Osteocyte (in vitro differentiated cells): ENCODE measurements around the gene MTX1. TPM values are rescaled to one million over a fixed set of nuclear protein-coding genes. Genes with fewer than 3 reads are reported as not detected.
"Not testable (repeated sequence)": the region's sequence is repeated elsewhere in the genome, so short reads cannot be mapped to it uniquely, and the experiment has no call there.

Experiments used
- DNase-seq: peaks from one replicate; pipeline ENCODE4 v3.0.0; 2021; ENCODE audit warnings: mixed read lengths; ENCODE audit not compliant: unreplicated experiment; ENCODE audit errors: extremely low spot score
- H3K27ac Mint-ChIP-seq: one replicate; pipeline ENCODE4 v1.8.0; 2021; ENCODE audit warnings: mild to moderate bottlenecking, mixed read lengths; ENCODE audit not compliant: unreplicated experiment
- H3K27me3 Mint-ChIP-seq: one replicate; pipeline ENCODE4 v1.8.0; 2021; ENCODE audit warnings: mixed read lengths; ENCODE audit not compliant: unreplicated experiment
- H3K36me3 Mint-ChIP-seq: one replicate; pipeline ENCODE4 v1.8.0; 2021; ENCODE audit warnings: mixed read lengths; ENCODE audit not compliant: unreplicated experiment
- H3K4me1 Mint-ChIP-seq: one replicate; pipeline ENCODE4 v1.8.0; 2021; ENCODE audit warnings: mixed read lengths; ENCODE audit not compliant: unreplicated experiment
- H3K4me3 Mint-ChIP-seq: one replicate; pipeline ENCODE4 v1.8.0; 2021; ENCODE audit warnings: mild to moderate bottlenecking, moderate library complexity, mixed read lengths; ENCODE audit not compliant: unreplicated experiment
- H3K9me3 Mint-ChIP-seq: one replicate; pipeline ENCODE4 v1.8.0; 2021; ENCODE audit warnings: mixed read lengths; ENCODE audit not compliant: unreplicated experiment
- total RNA-seq: library from RNA; stranded (reverse); gene quantifications from 2 replicates; pipeline ENCODE4 v1.2.1, GENCODE V29; 2021
- TF ChIP-seq, protein P1 (sequence below): fragments of 200-600 bp; sonication (generic); IDR thresholded peaks from 2 replicates; pipeline ENCODE4 v1.5.0; 2021; ENCODE audit warnings: antibody characterized with exemption, mild to moderate bottlenecking, moderate library complexity

Gene MTX1
- total RNA-seq, 1 donor from 2014 or later, result 33.2 TPM

DNA sequence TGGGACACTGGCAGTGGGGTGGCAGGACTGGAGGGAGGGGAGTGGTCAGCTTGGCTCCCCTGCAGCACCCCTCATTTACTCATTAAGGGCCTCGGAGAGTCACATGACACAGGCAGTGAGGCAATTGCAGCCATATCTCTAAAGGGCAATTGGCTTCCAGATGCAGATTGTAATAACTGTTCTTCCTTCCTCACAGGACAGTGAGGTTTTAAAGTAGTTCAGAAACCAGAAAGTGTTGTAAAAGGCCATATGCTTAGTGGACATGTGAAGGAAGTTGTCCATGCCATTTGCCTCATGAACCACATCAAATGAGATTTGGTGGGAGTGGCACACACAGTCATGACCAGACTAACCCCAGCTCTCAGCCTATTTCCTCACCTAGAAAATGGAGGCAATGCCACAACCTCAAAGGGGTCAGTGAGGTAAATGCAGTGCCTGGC lies 11.1 kb downstream of the MTX1 start:
- Mint-ChIP-seq H3K9me3 (no peaks in the 10 kb centered on the region), H3K36me3 (no peaks in the 10 kb centered on the region), H3K27ac (peak overlapping the region; percentile 63), H3K4me1 (peaks cover 20% of the 10 kb centered on the region), H3K27me3 (no peaks in the 10 kb centered on the region), H3K4me3 (no peak overlapping the region)
- TF ChIP-seq, protein P1, sequence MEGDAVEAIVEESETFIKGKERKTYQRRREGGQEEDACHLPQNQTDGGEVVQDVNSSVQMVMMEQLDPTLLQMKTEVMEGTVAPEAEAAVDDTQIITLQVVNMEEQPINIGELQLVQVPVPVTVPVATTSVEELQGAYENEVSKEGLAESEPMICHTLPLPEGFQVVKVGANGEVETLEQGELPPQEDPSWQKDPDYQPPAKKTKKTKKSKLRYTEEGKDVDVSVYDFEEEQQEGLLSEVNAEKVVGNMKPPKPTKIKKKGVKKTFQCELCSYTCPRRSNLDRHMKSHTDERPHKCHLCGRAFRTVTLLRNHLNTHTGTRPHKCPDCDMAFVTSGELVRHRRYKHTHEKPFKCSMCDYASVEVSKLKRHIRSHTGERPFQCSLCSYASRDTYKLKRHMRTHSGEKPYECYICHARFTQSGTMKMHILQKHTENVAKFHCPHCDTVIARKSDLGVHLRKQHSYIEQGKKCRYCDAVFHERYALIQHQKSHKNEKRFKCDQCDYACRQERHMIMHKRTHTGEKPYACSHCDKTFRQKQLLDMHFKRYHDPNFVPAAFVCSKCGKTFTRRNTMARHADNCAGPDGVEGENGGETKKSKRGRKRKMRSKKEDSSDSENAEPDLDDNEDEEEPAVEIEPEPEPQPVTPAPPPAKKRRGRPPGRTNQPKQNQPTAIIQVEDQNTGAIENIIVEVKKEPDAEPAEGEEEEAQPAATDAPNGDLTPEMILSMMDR, result no peak
- no peak for DNase-seq

DNA sequence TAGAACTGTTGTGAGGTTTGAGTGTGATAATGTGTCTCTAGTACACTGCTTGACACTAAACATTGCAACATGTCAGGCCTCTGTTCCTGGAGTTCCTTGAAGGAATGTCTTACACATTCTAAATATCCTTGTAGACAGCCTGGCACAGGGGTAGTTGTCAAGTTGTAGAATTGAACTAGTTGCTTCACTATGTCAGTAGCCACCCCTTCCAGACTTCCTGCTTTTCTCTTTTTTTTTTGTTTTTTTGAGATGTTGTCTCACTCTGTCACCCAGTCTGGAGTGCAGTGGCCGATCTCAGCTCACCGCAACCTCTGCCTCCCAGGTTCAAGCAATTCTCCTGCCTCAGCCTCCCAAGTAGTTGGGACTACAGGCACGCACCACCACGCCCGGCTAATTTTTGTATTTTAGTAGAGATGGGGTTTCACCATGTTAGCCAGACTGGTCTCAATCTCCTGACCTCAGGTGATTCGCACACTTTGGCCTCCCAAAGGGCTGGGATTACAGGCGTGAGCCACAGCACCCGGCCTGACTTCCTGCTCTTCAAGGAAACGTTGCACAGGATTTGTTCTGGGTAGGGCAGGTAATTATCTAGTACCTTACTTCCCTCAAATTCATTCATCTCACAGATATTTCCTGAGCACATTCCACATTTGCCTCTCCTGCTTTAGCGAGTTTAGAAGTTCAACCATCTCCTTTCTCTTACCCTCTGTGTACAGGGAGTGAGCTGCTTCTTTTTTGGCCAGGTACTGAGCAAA lies 11.9 kb downstream of the MTX1 start:
- not testable (repeated sequence) for H3K4me3 Mint-ChIP-seq

DNA sequence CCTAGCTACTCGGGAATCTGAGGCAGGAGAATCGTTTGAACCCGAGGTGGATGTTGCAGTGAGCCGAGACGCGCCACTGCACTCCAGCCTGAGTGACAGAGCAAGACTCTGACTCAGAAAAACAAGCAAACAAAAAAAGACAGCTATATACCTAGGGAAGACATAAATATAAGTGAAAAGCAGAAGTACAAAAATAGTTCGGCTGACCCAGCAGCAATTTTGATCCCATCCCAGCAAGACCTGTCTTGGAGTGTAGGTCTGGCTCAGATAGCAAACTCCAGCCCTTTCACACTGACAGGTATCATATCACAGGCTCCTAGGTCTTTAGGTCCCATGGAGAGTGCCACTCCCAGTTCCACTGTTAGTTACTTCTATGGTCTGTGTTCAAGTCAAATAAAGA lies 14.6 kb downstream of the MTX1 start:
- Mint-ChIP-seq H3K4me1 (peaks cover 47% of the 10 kb centered on the region), H3K36me3 (no peaks in the 10 kb centered on the region), H3K4me3 (no peak overlapping the region), H3K27ac (peak overlapping the region; percentile 57), H3K9me3 (no peaks in the 10 kb centered on the region), H3K27me3 (no peaks in the 10 kb centered on the region)
- no peak for DNase-seq
- TF ChIP-seq, protein P1, result no peak

More for the DNA sequence above, 11.9 kb downstream of the MTX1 start:
- not testable (repeated sequence) for H3K36me3 Mint-ChIP-seq, H3K27me3 Mint-ChIP-seq, H3K27ac Mint-ChIP-seq, H3K9me3 Mint-ChIP-seq, DNase-seq
- H3K4me1 Mint-ChIP-seq, result peaks cover 26% of the 10 kb centered on the region

DNA sequence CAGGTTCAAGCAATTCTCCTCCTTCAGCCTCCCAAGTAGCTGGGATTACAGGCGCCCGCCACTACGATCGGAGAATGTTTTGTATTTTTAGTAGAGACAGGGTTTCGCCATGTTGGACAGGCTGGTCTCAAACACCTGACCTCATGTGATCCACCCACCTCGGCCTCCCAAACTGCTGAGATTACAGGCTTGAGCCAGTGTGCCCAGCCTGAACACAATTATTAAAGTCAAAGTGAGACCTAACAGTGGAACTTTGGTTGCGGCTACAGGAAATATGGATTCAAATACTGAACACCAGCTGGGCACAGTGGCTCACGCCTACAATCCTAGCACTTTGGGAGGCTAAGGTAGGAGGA lies 16.9 kb downstream of the MTX1 start:
- not testable (repeated sequence) for DNase-seq, H3K9me3 Mint-ChIP-seq, H3K27me3 Mint-ChIP-seq, H3K36me3 Mint-ChIP-seq, H3K4me3 Mint-ChIP-seq
- peak overlapping the region; percentile 93 for H3K27ac Mint-ChIP-seq
- peaks cover 33% of the 10 kb centered on the region for H3K4me1 Mint-ChIP-seq

DNA sequence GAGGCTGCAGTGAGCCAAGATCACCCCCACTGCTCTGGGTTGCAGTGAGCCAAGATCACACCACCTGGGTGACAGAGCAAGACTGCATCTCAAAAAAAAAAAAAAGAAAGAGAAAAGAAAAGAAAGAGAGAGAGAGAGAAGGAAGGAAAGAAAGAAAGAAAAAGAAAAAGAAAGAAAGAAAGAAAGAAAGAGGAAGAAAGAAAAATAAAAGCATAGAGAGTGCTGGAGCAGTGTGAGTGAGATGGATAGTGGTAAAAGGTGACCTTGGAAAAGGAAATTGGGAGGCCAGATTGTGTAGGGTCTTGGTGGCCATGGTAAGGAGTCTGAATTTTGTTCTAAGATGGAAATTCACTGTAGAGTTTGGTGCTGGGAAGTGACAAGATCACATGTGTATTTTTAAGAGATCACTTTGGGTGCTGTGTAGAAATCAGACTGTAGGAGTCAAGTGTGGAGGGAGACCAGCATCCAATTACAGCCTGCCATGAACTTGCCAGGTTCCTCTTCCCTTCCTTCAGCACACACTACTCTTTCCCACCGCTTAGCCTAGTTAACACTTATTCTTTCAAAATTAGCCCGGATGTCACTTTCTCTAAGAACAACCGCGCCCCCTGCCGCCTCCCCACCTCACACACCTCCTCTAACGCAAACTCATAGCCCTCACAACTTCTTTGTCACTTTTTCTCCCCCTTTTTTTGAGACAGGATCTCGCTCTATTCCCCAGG lies 17.9 kb downstream of the MTX1 start:
- peaks cover 35% of the 10 kb centered on the region for H3K4me1 Mint-ChIP-seq
- H3K36me3 Mint-ChIP-seq, result no peaks in the 10 kb centered on the region
- TF ChIP-seq, protein P1, result peak; percentile 73
- no peaks in the 10 kb centered on the region for H3K27me3 Mint-ChIP-seq
- H3K9me3 Mint-ChIP-seq, result no peaks in the 10 kb centered on the region
- H3K4me3 Mint-ChIP-seq, result peak overlapping the region; percentile 82
- DNase-seq, result no peak
- H3K27ac Mint-ChIP-seq, result peak overlapping the region; percentile 93

DNA sequence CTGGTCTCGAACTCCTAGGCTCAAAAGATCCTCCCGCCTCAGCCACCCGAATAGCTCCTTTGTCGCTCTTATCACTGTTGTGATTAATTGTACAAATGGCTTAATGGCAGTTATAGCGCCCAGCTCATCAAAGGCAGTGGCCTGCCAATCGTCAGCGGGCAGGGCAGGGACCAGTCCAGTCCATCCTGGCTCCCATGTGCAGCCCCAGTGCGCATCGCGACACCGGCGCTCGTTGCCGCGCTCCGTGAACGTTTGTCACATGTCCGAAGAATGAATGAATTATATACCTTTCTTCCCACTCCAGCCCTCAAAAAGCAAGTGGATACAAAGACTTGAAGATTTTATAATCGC lies 18.4 kb downstream of the MTX1 start:
- peaks cover 39% of the 10 kb centered on the region for H3K4me1 Mint-ChIP-seq
- peak overlapping the region; percentile 93 for H3K27ac Mint-ChIP-seq
- H3K36me3 Mint-ChIP-seq, result no peaks in the 10 kb centered on the region
- DNase-seq, result no peak
- TF ChIP-seq, protein P1, result peak; percentile 6
- H3K4me3 Mint-ChIP-seq, result peak overlapping the region; percentile 82
- H3K27me3 Mint-ChIP-seq, result no peaks in the 10 kb centered on the region
- H3K9me3 Mint-ChIP-seq, result no peaks in the 10 kb centered on the region
